22Rv1 (cell line): ENCODE results near the gene MRRF.

ENCODE experiments used
- CTCF ChIP-seq: fragments of 450-650 bp; IDR thresholded peaks from 2 replicates; pipeline ENCODE4 v1.5.1; 2017; ENCODE audit warnings: mild to moderate bottlenecking
- ZFX ChIP-seq: fragments of 450-650 bp; IDR thresholded peaks from 2 replicates; pipeline ENCODE4 v1.6.1; 2017; ENCODE audit warnings: antibody characterized with exemption, borderline replicate concordance

DNA sequence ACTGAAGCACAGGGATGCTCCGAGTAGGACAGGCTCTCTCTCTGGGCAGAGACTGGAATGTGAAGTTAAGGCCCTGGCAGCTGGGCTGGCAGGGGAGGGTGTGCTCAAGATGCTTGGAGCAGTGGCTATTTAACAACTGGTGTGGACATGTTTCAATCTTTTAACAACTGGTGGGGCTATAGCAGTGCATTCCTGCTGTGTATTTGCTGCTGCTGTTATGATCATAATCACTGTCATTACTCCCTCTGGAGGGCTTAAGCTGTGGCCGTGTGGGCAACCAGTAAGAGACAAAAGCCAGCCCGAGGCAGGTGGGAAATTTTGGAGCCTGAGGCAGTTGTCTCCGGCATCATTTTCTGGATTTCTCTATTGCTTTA lies 72.9 kb downstream of the MRRF start:
- TF ChIP-seq CTCF (no peak), ZFX (no peak)
